Measurements from ENCODE around the gene ADGRL4.
A peak's percentile ranks its signal among the peaks of the same experiment; 100 is the strongest.
"Not testable (repeated sequence)": the region's sequence is repeated elsewhere in the genome, so short reads cannot be mapped to it uniquely, and the experiment has no call there.

Gene ADGRL4

GRCh38 chr1:78916986-78917385, 89.5 kb downstream of the ADGRL4 start:
- DNase-seq, result no peak

DNA sequence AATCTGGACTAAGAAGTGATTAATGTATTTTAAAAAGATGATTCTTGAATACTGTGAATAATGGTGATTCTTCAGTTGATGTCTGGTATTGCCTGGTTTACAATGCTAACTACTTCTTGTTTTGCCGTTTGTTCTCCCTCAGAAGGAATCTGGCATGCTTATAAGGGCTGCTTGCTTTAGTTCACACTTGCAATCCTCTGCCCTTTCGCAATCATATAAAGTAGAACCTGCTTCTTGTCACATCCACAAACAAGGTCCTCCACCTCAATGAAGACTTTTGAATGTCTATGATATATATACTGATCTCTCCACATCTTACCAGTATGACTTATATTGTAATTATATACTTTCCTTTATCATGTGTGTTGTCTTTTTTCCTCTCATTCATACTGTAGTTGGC, 92.6 kb downstream of the ADGRL4 start:
- no peak for DNase-seq

- DNase-seq, result no peak
Measured at GRCh38 chr1:78911956-78912880, 94.3 kb downstream of the ADGRL4 start.

DNA sequence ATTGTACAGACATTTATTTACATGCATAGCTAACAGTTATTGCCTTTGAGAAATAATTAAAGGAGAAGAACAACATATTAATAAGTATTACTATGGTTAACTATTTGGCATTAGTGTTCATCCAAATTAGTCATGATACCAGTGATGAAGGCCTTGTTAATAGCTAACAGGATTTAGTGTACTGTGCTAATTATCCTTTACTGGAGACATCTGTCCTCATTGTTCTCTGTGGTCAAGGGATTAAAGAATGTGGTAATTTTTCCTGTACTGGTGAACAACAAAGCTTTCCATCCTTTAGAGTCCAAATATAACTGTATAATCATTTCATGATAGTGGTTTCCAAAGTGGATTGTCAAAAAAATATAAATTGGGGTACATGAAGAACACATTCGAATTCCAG, 103.9 kb downstream of the ADGRL4 start:
- no peak for DNase-seq

DNA sequence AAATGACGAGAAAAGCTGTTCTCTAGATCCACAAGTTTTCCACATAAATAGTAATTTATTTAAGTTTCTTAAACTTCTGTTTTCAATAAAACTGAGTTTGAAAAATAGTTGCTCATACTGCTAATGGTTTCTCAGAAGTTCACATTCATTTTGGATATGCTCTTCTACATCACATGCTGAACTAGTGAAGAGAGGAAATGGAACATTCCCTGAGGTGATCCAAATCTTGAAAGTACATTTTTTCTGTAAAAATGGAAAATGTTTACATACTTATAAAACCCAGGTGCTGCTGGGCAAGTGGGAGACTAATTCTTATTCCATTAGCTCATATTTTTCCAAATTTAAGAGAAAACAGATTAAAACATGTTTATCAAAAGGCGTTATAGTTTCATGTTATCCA, 111.7 kb downstream of the ADGRL4 start:
- no peak for DNase-seq

DNA sequence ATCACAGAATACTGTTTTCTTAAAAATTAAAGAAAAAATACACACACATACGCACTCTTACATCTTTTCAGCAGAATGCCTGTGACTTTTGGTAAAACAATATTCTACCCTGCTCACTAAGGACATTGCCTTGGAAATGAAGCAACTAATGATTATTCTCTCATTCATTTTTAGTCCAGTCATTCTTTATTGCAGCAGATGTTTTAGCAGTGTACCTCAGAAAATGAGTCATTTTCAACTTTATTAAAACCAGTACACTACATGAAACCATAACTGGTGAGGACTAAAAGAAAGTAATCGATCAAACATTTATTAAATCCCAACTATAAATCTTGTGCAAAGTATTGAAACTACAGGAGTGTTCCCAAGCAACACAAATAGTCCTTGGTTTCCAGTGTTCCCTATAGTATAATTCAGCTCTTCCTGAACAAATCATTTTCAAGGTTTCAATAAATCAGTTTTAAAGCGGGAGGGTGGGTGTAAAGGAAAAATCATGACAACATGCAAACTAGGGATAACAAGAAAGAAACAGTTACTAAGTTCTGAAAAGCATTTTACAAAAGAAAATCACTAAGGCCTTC, 114.2 kb downstream of the ADGRL4 start:
- no peak for DNase-seq

DNA sequence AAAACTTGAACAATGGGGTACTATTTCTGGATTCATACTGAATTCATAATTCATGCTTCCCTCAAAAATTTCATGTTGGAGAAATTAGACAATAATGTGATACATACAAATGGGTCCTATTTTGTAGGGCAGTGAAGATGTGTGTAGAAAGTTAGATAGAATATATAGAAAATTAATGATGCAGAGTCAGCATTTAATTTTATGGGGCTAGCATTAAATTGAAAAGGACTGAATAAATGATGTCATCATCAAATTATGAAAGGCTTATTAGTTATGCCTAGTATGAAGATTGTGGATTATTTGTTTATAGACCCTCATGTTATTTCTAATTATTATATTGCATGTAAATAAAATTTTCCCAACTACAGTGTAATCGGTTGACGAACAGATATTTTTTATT, 119.1 kb downstream of the ADGRL4 start:
- DNase-seq, result no peak

DNA sequence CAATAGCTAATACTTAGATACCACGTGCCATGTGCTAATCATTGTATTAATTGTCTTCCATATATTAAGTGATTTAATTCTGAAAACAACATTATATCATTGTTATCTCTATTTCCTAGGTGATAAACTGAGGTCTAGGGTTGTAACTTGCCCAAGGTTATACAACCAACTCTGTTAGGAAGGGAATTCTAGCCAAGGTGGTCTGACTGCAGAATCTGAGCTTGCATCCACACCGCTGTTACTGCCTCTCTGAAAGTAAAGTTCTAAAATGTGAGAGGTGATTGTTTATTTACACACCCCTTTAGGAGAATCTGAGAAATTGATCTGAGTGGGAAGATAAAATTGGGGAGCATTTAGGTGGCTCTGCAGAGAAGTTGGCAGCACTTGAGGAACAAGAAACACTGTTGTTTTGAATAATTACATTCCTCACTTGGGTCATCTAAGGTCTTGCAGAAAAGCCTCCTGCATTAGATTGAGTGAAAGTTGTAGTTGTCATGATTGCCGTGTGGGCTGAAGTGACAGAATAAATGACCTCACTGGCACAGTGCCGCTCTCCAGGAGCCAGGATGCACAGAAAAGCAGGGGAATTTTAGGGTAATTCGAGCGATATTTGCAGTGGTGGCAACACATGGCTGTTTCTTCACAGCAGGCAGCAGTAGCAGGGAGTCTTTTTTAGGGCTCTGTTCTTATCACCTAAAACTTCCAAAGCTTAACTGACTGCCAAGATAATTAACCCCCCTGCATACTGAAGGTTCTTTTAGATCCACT, 121.7 kb downstream of the ADGRL4 start:
- DNase-seq, result no peak

GRCh38 chr1:78880223-78880622, 126.3 kb downstream of the ADGRL4 start:
- DNase-seq, result no peak

DNA sequence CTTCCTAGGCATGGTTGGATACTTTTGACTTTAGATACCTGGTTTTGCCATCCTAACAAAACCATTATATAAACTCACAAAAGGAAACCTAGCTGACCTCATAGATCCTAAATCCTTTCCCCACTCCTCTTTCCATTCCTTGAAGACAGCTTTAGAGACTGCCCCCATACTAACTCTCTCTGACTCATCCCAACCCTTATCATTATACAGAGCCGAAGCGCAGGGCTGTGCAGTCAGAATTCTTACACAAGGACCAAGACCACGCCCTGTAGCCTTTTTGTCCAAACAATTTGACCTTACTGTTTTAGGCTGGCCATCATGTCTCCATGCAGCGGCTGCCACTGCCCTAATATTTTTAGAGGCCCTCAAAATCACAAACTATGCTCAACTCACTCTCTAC, 130.5 kb downstream of the ADGRL4 start:
- DNase-seq, result not testable (repeated sequence)

DNA sequence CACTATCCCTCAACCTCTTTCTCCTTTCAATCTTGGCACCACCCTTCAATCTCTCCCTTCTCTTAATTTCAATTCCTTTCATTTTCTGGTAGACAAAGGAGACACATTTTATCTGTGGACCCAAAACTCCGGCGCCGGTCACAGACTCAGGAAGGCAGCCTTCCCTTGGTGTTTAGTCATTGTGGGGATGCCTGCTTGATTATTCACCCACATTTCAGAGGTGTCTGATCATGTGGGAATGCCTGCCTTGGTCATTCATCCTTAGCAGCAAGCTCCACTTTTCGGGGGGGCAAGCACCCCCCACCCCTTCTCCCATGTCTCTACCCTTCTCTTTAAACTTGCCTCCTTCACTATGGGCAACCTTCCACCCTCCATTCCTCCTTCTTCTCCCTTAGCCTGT, 133.7 kb downstream of the ADGRL4 start:
- not testable (repeated sequence) for DNase-seq

GRCh38 chr1:78871249-78871648, 135.3 kb downstream of the ADGRL4 start:
- DNase-seq, result no peak

DNA sequence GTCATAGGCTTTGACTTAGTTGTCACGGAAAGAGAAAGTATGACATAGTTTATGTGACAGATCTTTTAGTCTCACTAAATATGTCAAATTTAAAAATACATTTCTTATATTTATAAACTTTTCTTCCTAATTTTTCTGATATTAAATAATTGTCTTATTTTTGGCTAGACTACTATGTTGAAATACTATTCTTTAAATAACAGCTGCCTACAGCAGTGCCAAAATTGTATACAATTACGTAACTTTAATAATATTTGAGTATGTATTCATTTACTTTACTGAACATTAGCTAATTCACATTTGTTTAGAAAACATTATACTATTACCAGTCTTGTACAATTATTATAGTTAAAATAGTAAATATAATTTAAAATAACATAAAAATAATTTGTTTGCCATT, 137.4 kb downstream of the ADGRL4 start:
- no peak for DNase-seq

DNA sequence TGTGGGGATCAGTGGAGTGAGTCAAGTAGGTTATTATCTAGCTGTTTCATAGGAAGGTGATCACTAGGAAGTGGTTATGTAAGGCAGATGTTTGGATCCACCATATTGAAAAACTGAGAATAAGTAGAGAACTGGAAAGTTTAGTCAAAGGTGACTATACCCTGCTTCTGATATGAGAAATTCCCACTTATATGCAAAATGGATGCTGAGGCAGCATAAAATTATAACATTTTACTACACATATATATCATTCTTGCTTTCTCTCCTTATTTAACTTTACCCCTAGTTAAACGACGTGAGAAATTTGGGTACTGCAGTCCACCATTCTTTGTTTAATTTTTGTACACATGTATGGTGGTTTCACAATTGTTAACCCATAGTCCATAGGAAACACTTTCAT, 142.4 kb downstream of the ADGRL4 start:
- no peak for DNase-seq

DNA sequence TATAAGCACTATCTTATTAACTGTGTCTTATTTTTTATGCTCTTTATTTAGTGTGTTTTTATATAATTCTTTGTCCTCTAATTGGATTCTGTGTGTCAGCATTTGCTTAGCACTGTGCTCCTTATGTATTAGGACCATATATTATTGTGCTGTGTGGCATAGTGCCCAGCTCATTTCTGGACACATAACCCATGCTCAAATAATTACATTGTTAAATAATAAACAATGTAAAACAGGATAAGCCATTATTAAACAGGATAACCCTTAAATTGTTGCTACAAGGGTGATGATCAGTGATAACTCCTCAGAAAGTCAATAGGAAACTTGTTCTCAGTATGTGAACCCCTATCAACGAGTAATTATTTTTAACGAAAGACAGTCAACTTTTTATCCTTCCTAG, 150.4 kb downstream of the ADGRL4 start:
- DNase-seq, result no peak

- DNase-seq, result no peak
Measured at GRCh38 chr1:78855258-78855657, 151.3 kb downstream of the ADGRL4 start.

DNA sequence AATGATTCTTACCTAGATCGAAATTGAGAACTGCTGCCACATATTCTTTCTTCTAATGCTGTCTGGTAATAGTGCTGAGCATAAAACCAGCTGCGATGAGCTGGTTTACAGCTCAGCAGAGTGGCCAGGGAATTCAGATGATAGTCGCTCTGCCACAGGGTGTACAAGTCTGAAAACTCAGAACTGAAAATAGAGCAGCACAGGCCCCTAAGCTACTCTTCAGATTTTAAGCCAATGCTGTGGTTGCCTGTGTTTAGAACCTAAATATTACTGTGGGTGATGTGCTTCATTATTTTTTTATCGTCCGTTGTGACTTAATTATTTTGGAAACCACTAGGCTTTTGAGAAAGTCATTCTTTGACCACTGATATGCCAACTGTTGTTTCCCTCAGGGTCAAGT, 152.0 kb downstream of the ADGRL4 start:
- no peak for DNase-seq

GRCh38 chr1:78843546-78843945, 163.0 kb downstream of the ADGRL4 start:
- no peak for DNase-seq

GRCh38 chr1:78843111-78843510, 163.4 kb downstream of the ADGRL4 start:
- DNase-seq, result no peak

GRCh38 chr1:78840453-78841271, 165.9 kb downstream of the ADGRL4 start:
- DNase-seq, result peak; percentile 9

All from SHP77 treated with DMSO at 0.1 percent for 48 hours (cell line).